ENCODE data around the gene TAC3.

DNA sequence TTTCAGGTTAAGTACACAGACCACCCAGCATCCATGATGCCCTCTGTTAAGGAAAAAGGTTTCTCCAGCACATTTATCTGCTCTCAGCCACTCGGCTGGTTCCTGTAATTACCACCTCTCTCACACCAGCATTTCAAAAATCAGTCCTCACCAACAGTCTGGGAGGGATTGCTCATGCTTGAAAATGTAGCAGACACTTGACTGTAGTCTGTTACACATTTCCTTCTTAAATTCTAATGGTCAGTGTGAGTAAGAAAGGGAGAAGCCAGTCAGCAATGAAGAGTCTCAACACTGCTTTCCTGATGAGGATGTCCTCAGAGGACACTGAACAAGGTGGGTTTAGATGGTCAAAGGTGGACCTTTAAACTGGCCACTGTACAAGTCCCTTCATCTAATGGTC is 15.9 kb downstream of the TAC3 start:
- TF ChIP-seq CTCF (IDR thresholded peaks at IDR 0.05) (no peak), POLR2A (IDR thresholded peaks at IDR 0.05) (no peak)
